RWPE1 (cell line): ENCODE results near the gene TMEM117.
"Not testable (repeated sequence)": the region's sequence is repeated elsewhere in the genome, so short reads cannot be mapped to it uniquely, and the experiment has no call there.

Source experiments
- CTCF ChIA-PET: fragments of 350-600 bp; sonication (Branson Sonifier 250); formaldehyde crosslinking; extraction: SDS; loops from one replicate; lab custom pipeline; 2021; lab: Yijun Ruan, JAX
- POLR2A ChIA-PET: fragments of 400-600 bp; formaldehyde crosslinking; extraction: SDS; loops from one replicate; lab custom pipeline; 2020; ENCODE audit warnings: antibody characterized with exemption; ENCODE audit not compliant: low non-redundant PET; lab: Yijun Ruan, JAX
- DNase-seq: peaks from one replicate; pipeline ENCODE4 v3.0.0; 2012; ENCODE audit warnings: low spot score
- H3K27ac ChIP-seq: fragments of 450-650 bp; 2 replicates; pipeline ENCODE4 v1.5.1; 2017
- CTCF ChIP-seq: fragments of 450-650 bp; conservative IDR thresholded peaks from 2 replicates; pipeline ENCODE4 v1.5.1; 2017; ENCODE audit warnings: low read depth, mild to moderate bottlenecking

Gene TMEM117

GRCh38 chr12:44174053-44174452 lies 338.2 kb downstream of the TMEM117 start:
- ChIA-PET CTCF (no interaction called here), POLR2A (no interaction called here)
- no peak for DNase-seq
- H3K27ac ChIP-seq, result no peak overlapping the region
- TF ChIP-seq CTCF, result no peak

- DNase-seq, result no peak
- no peak for TF ChIP-seq CTCF
- H3K27ac ChIP-seq, result no peak overlapping the region
- ChIA-PET CTCF (no interaction called here), POLR2A (no interaction called here)
Observed at GRCh38 chr12:44184499-44185206, 348.8 kb downstream of the TMEM117 start.

DNA sequence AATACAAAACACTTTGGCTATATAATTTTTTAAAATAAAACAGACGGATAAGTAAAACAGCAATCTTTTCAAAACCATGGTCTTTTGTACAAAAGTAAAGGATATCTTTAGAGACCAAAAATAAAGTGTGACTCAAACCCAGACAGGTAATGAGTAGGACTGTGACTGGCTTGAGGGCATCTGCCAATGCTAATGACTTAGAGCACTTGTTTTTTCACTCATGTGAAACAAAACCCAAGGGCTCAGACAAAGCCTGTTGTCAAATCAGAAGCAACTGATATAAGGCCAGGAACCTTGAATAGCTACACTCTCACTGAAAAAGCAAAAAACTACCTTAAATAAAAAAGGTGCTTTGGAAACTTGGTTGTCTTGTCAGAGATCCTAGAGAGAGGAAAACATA lies 357.4 kb downstream of the TMEM117 start:
- ChIA-PET POLR2A (no interaction called here), CTCF (no interaction called here)

DNA sequence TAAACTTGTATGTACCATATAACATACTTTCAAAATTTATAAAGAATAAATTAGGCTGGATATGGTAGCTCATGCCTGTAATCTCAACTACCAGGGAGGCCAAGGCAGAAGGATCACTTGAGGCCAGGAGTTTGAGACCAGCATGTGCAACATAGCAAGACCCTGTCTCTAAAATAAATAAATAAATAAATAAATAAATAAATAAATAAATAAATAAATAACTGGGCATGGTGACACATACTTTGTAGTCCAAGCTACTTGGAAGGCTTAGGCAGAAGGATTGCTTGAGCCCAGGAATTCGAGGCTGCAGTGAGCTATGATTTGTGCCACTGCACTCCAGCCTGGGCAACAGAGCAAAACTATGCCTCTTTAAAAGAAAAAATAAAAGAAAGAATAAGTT lies 359.8 kb downstream of the TMEM117 start:
- not testable (repeated sequence) for H3K27ac ChIP-seq
- CTCF ChIA-PET, result interaction anchor here (0.7 kb wide), 1 partner anchor 18 kb away, joined by 4 read pairs; no protein-coding TSS in a partner anchor

More for the DNA sequence above, 357.4 kb downstream of the TMEM117 start:
- H3K27ac ChIP-seq, result no peak overlapping the region
- no peak for TF ChIP-seq CTCF
- DNase-seq, result no peak

DNA sequence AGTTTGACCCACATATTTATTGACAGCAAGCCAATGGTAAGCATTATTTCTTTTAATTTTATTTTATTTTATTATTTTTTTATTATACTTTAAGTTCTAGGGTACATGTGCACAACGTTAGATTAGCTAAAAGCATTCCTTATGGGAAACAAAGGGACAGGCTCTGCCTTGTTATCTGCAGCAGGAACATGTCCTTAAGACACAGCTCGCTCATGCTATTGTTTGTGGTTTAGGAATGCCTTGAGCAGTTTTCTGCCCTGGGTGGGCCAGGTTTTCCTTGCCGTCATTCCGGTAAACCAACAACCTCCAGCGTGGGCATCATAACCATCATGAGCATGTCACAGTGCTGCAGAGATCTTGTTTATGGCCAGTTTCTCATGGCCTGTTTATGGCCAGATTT lies 370.2 kb downstream of the TMEM117 start:
- CTCF ChIA-PET, result no interaction called here
- POLR2A ChIA-PET, result no interaction called here
- DNase-seq, result no peak
- TF ChIP-seq CTCF, result no peak
- no peak overlapping the region for H3K27ac ChIP-seq

More for the DNA sequence above, 359.8 kb downstream of the TMEM117 start:
- POLR2A ChIA-PET, DNase-seq: not testable (repeated sequence)

GRCh38 chr12:44217146-44217883 lies 381.4 kb downstream of the TMEM117 start:
- ChIA-PET CTCF (no interaction called here), POLR2A (no interaction called here)
- peak; percentile 13 for DNase-seq
- TF ChIP-seq CTCF, result no peak
- no peak overlapping the region for H3K27ac ChIP-seq

DNA sequence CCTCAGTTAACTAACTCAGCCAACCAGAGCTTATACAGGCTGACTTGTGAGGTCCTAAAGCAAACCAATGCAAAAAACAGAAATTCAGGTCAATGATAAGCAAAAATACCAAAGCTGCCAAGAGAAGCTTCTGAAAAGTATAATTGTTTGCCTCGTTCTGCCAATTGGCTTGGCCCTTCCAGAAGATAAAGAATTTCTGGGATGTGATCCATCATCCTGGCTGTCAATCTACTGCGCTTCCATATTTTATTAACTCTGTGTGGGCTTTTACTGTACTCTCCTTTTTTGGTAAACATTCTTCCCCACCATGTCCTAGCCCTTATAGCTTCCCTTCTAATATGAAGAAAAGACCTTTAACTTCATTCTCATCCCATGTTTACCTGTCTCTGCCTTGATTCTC lies 387.9 kb downstream of the TMEM117 start:
- CTCF ChIA-PET, result no interaction called here
- DNase-seq, result no peak
- no peak for TF ChIP-seq CTCF
- no peak overlapping the region for H3K27ac ChIP-seq
- POLR2A ChIA-PET, result no interaction called here
